SK-N-SH treated with all-trans-retinoic acid at 6 μM for 48 hours (cell line): ENCODE measurements around the gene SVOP.

ENCODE experiments used
- ATAC-seq: fragments of 200-7000 bp; cut with Tn5 transposase; 3 replicates; pipeline ENCODE4 v1.9.1; 2020; ENCODE audit warnings: mild to moderate bottlenecking, moderate library complexity
- ARNTL ChIP-seq: fragments of 450-650 bp; formaldehyde crosslinking; IDR thresholded peaks from 2 replicates; pipeline ENCODE4 v1.5.0; 2020; ENCODE audit warnings: low read depth, mild to moderate bottlenecking, moderate library complexity, borderline replicate concordance
- BACH2 ChIP-seq: fragments of 250-450 bp; sonication (Bioruptor Pico); IDR thresholded peaks from 2 replicates; pipeline ENCODE4 v1.9.0; 2021; ENCODE audit warnings: mild to moderate bottlenecking, borderline replicate concordance
- CSDC2 ChIP-seq: fragments of 250-450 bp; sonication (Bioruptor Pico); IDR thresholded peaks from 2 replicates; pipeline ENCODE4 v1.5.0; 2020; ENCODE audit warnings: mild to moderate bottlenecking, moderate library complexity
- ESRRG ChIP-seq: fragments of 250-450 bp; sonication (Bioruptor Pico); IDR thresholded peaks from 2 replicates; pipeline ENCODE4 v1.6.1; 2021; ENCODE audit warnings: mild to moderate bottlenecking
- GLIS3 ChIP-seq: fragments of 250-450 bp; sonication (Bioruptor Pico); IDR thresholded peaks from 2 replicates; pipeline ENCODE4 v1.5.0; 2020; ENCODE audit warnings: mild to moderate bottlenecking, moderate library complexity
- ISL1 ChIP-seq: fragments of 250-450 bp; sonication (Bioruptor Pico); IDR thresholded peaks from 2 replicates; pipeline ENCODE4 v2.1.2; 2022; ENCODE audit warnings: mild to moderate bottlenecking, moderate library complexity
- PPARA ChIP-seq: fragments of 250-450 bp; sonication (Bioruptor Pico); IDR thresholded peaks from 2 replicates; pipeline ENCODE4 v1.5.0; 2020; ENCODE audit warnings: mild to moderate bottlenecking, borderline replicate concordance
- RARB ChIP-seq: fragments of 250-450 bp; sonication (Bioruptor Pico); IDR thresholded peaks from 2 replicates; pipeline ENCODE4 v1.8.0; 2021; ENCODE audit warnings: mild to moderate bottlenecking, moderate library complexity
- SNAI2 ChIP-seq: fragments of 250-450 bp; sonication (Bioruptor Pico); IDR thresholded peaks from 2 replicates; pipeline ENCODE4 v1.5.0; 2020; ENCODE audit warnings: mild to moderate bottlenecking, moderate library complexity
- TCF4 ChIP-seq: fragments of 250-450 bp; sonication (Bioruptor Pico); IDR thresholded peaks from 2 replicates; pipeline ENCODE4 v1.8.0; 2021; ENCODE audit warnings: mild to moderate bottlenecking, moderate library complexity, borderline replicate concordance
- TOX ChIP-seq: fragments of 250-450 bp; sonication (Bioruptor Pico); IDR thresholded peaks from 2 replicates; pipeline ENCODE4 v1.8.0; 2021; ENCODE audit warnings: mild to moderate bottlenecking, moderate library complexity, borderline replicate concordance
- ZC3H10 ChIP-seq: fragments of 250-450 bp; sonication (Bioruptor Pico); IDR thresholded peaks from 2 replicates; pipeline ENCODE4 v1.5.1; 2021; ENCODE audit warnings: mild to moderate bottlenecking, moderate library complexity
- ZFP3 ChIP-seq: fragments of 250-450 bp; sonication (Bioruptor Pico); IDR thresholded peaks from 2 replicates; pipeline ENCODE4 v1.5.0; 2020; ENCODE audit warnings: mild to moderate bottlenecking, moderate library complexity
- ZFP30 ChIP-seq: fragments of 450-650 bp; formaldehyde crosslinking; IDR thresholded peaks from 2 replicates; pipeline ENCODE4 v1.5.0; 2022; ENCODE audit warnings: mild to moderate bottlenecking, moderate library complexity
- ZNF565 ChIP-seq: fragments of 450-650 bp; formaldehyde crosslinking; conservative IDR thresholded peaks from 2 replicates; pipeline ENCODE4 v1.5.0; 2020; ENCODE audit warnings: low read depth, mild to moderate bottlenecking, moderate library complexity
- ZNF70 ChIP-seq: fragments of 450-650 bp; formaldehyde crosslinking; IDR thresholded peaks from 2 replicates; pipeline ENCODE4 v1.5.0; 2020; ENCODE audit warnings: mild to moderate bottlenecking, moderate library complexity
- ZNF8 ChIP-seq: fragments of 450-650 bp; formaldehyde crosslinking; IDR thresholded peaks from 2 replicates; pipeline ENCODE4 v1.5.0; 2020; ENCODE audit warnings: mild to moderate bottlenecking, moderate library complexity
- TF ChIP-seq, protein P1 (sequence below): fragments of 250-450 bp; sonication (Bioruptor Pico); IDR thresholded peaks from 2 replicates; pipeline ENCODE4 v1.5.1; 2021; ENCODE audit warnings: mild to moderate bottlenecking, moderate library complexity
- TF ChIP-seq, protein P2 (sequence below): fragments of 250-450 bp; sonication (Bioruptor Pico); IDR thresholded peaks from 2 replicates; pipeline ENCODE4 v1.8.0; 2020; ENCODE audit warnings: mild to moderate bottlenecking, moderate library complexity, borderline replicate concordance
- TF ChIP-seq, protein P3 (sequence below): fragments of 250-450 bp; sonication (Bioruptor Pico); IDR thresholded peaks from 2 replicates; pipeline ENCODE4 v1.8.0; 2021; ENCODE audit warnings: low read depth, mild to moderate bottlenecking, moderate library complexity, borderline replicate concordance
- TF ChIP-seq, protein P4 (sequence below): fragments of 250-450 bp; sonication (Bioruptor Pico); IDR thresholded peaks from 2 replicates; pipeline ENCODE4 v1.5.1; 2020; ENCODE audit warnings: low read depth, mild to moderate bottlenecking, moderate library complexity

The SVOP gene

DNA sequence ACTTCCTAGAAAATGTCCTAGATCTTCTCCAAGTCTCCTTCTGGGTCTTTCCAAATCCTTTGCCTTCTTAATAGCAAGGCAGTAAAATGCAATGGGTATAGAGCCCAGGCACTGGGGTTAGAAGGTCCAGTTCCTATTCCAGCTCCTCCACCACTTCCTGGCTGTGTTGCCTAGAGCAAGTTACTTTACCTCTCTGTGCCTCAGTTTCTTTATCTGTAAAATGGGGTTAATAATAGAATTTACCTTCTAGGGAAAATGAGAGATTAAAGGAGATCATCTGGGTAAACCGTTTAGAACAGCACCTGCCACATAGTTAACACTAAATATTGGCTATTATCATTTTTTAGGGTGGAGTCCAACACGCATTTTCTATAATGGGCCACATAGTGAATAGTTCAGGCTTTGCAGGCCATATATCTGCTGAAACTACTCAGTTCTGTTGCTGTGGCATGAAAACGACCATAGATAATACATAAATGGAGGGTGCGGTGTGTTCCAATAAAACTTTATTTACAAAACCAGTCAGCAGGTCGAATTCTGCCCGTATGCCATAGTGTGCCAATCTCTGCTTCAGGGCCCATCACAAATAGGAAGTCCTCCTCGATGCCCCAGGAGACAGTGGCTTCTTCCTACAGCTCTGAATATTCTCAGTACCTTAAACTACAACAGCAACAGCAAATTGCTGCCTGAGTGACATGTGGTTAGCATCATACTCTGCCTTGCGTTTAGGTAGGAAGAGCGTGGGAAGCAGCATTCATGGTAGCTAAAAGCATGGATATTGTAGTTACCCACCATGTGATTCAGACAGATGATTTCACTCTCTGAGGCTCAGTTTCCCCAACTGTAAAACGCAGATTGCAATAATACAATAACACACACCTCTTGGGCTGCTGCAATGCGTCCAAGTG, 60.9 kb downstream of the SVOP start:
- no peak for ATAC-seq
- TF ChIP-seq RARB (CRISPR knock-in tag) (no peak), ZNF8 (CRISPR knock-in tag) (no peak), ZC3H10 (CRISPR knock-in tag) (no peak), SNAI2 (no peak), ZFP3 (no peak), ESRRG (no peak), ZNF70 (CRISPR knock-in tag) (no peak), TOX (CRISPR knock-in tag) (no peak), TCF4 (no peak), ZNF565 (CRISPR knock-in tag) (no peak)
- TF ChIP-seq, protein P1, sequence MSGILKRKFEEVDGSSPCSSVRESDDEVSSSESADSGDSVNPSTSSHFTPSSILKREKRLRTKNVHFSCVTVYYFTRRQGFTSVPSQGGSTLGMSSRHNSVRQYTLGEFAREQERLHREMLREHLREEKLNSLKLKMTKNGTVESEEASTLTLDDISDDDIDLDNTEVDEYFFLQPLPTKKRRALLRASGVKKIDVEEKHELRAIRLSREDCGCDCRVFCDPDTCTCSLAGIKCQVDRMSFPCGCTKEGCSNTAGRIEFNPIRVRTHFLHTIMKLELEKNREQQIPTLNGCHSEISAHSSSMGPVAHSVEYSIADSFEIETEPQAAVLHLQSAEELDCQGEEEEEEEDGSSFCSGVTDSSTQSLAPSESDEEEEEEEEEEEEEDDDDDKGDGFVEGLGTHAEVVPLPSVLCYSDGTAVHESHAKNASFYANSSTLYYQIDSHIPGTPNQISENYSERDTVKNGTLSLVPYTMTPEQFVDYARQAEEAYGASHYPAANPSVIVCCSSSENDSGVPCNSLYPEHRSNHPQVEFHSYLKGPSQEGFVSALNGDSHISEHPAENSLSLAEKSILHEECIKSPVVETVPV, result no peak
- TF ChIP-seq, protein P2, sequence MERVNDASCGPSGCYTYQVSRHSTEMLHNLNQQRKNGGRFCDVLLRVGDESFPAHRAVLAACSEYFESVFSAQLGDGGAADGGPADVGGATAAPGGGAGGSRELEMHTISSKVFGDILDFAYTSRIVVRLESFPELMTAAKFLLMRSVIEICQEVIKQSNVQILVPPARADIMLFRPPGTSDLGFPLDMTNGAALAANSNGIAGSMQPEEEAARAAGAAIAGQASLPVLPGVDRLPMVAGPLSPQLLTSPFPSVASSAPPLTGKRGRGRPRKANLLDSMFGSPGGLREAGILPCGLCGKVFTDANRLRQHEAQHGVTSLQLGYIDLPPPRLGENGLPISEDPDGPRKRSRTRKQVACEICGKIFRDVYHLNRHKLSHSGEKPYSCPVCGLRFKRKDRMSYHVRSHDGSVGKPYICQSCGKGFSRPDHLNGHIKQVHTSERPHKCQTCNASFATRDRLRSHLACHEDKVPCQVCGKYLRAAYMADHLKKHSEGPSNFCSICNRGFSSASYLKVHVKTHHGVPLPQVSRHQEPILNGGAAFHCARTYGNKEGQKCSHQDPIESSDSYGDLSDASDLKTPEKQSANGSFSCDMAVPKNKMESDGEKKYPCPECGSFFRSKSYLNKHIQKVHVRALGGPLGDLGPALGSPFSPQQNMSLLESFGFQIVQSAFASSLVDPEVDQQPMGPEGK (CRISPR knock-in tag), result no peak

DNA sequence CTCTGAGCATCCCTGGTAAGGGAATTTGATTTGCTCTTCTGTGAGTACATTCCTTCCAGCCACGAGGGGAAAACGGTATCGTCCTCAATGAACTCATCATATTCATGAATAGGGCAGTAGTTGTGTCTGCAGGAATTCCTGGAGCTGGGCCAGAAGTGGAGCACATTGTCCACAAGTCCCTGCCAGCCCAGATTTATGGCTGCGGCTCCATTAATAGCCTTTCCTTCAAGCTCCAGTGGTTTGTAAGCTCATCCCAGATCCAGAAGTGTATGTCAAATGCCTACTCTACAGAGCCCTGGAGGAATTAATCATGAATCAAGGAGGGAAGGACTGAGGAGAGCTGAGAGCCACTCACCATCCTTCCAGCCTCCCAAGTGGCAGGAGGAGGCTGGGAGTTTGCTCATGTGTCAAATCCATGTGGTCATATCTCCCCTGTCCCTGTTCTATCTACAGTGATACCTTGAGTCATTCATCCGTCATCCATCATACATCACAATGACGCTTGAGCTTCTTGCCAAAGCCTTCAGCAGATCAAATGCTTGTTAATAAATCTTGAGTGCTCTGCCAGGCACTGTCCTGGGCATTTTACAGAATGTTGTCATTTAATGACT, 65.5 kb downstream of the SVOP start:
- peak; percentile 38; the same call in 2 of the 3 replicates for ATAC-seq
- peak; percentile 57; the same call in 1 of the 2 replicates for TF ChIP-seq ISL1
- TF ChIP-seq SNAI2, result 0 out of 2 replicates have a peak, but pooled peaks have one; percentile 12
- TF ChIP-seq ZFP3, result peak; percentile 38; the same call in 1 of the 2 replicates
- no peak for TF ChIP-seq RARB (CRISPR knock-in tag)

DNA sequence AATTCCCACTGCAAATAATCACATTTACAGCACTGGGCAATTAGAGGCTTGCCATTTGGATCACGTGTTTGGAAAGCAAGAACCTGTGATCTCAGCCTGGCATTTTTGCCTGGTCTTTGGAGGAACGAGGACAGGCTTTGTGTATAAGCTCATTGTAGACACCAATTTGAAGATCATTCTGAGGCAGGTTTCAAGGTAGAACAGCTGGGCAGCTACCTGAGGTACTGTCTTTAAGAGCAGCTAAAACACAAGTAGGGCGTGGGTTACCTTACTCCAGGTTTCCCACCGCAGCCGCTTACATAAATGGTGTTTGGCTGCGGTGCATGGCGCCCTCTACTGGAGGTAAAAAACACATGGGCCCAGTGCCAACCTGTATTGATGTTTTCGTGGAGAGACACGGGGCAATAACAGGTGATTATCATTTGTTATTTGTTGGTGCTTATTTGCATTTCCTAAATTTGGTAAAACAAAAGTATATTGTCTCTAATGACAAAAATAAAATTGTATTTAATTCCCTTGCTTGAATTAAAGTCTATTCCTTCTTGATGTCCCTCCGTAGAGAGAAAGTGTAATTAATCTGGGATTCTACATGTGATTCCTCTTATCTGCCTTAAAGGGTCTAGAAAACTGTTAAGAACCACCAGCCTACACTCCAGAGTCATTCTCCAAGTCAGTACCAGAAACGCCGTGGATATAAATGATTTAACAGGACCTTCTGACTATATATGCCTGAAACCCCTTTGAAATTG, 69.7 kb downstream of the SVOP start:
- TF ChIP-seq, protein P3, sequence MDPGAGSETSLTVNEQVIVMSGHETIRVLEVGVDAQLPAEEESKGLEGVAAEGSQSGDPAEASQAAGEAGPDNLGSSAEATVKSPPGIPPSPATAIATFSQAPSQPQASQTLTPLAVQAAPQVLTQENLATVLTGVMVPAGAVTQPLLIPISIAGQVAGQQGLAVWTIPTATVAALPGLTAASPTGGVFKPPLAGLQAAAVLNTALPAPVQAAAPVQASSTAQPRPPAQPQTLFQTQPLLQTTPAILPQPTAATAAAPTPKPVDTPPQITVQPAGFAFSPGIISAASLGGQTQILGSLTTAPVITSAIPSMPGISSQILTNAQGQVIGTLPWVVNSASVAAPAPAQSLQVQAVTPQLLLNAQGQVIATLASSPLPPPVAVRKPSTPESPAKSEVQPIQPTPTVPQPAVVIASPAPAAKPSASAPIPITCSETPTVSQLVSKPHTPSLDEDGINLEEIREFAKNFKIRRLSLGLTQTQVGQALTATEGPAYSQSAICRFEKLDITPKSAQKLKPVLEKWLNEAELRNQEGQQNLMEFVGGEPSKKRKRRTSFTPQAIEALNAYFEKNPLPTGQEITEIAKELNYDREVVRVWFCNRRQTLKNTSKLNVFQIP (CRISPR knock-in tag), result no peak
- TF ChIP-seq ZNF70 (CRISPR knock-in tag) (no peak), ZNF8 (CRISPR knock-in tag) (no peak), CSDC2 (no peak), GLIS3 (CRISPR knock-in tag) (no peak), ZFP3 (no peak), SNAI2 (no peak), RARB (CRISPR knock-in tag) (no peak)
- TF ChIP-seq, protein P1, result no peak
- peak; percentile 86 for ATAC-seq

DNA sequence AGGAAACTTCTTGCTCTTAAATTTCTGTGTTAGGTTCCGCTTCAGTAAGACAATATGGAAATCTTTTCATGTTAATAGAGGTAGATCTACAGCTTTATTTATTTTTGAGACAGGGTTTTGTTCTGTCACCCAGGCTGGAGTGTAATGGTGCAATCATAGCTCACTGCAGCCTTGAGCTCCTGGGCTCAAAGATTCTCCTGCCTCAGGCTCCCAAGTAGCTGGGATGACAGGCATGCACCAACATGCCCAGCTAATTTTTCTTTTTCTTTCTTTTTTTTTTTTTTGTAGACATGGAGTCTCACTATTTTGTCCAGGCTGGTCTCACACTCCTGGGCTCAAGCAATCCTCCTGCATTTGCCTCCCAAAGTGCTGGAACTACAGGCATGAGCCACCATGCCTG, 70.9 kb downstream of the SVOP start:
- no peak for ATAC-seq
- TF ChIP-seq ZFP30 (CRISPR knock-in tag) (no peak), PPARA (CRISPR knock-in tag) (no peak), ZFP3 (no peak), ARNTL (CRISPR knock-in tag) (no peak), ISL1 (no peak), ZNF8 (CRISPR knock-in tag) (no peak), SNAI2 (no peak), RARB (CRISPR knock-in tag) (no peak), CSDC2 (no peak), TCF4 (no peak), ESRRG (no peak), ZNF70 (CRISPR knock-in tag) (no peak), BACH2 (no peak), GLIS3 (CRISPR knock-in tag) (no peak)
- TF ChIP-seq, protein P4, sequence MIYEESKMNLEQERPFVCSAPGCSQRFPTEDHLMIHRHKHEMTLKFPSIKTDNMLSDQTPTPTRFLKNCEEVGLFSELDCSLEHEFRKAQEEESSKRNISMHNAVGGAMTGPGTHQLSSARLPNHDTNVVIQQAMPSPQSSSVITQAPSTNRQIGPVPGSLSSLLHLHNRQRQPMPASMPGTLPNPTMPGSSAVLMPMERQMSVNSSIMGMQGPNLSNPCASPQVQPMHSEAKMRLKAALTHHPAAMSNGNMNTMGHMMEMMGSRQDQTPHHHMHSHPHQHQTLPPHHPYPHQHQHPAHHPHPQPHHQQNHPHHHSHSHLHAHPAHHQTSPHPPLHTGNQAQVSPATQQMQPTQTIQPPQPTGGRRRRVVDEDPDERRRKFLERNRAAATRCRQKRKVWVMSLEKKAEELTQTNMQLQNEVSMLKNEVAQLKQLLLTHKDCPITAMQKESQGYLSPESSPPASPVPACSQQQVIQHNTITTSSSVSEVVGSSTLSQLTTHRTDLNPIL (CRISPR knock-in tag), result no peak
- TF ChIP-seq, protein P2 (CRISPR knock-in tag), result no peak
- TF ChIP-seq, protein P3 (CRISPR knock-in tag), result no peak
